Peyer's patch (tissue), 4 donors: ENCODE data around the gene MS4A18. TPM values are rescaled to one million over a fixed set of nuclear protein-coding genes. Genes with fewer than 3 reads are reported as not detected.
A peak's percentile ranks its signal among the peaks of the same experiment; 100 is the strongest.

ENCODE experiments used
- DNase-seq, 3 donors: peaks; one replicate each; pipeline ENCODE4 v3.0.0-alpha.2; 2017 to 2019
- H3K27ac ChIP-seq, 4 donors: fragments of 200-600 bp; sonication (generic); one replicate each; pipeline ENCODE4 v1.5.1; 2016 to 2019
- H3K27me3 ChIP-seq, 2 donors: fragments of 200-600 bp; sonication (generic); one replicate each; pipeline ENCODE4 v1.5.1; 2019
- H3K36me3 ChIP-seq, 3 donors: fragments of 200-600 bp; sonication (generic); one replicate each; pipeline ENCODE4 v1.5.1; 2016 to 2019
- H3K4me1 ChIP-seq, 4 donors: fragments of 200-600 bp; sonication (generic); one replicate each; pipeline ENCODE4 v1.5.1; 2016 to 2019
- H3K4me3 ChIP-seq, 4 donors: fragments of 200-600 bp; sonication (generic); 1 replicate in 3 of 4; 2 replicates in 1 of 4; pipeline ENCODE4 v1.5.1; 2016 to 2019; ENCODE audit warnings: mild to moderate bottlenecking in 1 of 4
- H3K9me3 ChIP-seq, 4 donors: fragments of 200-600 bp; sonication (generic); one replicate each; pipeline ENCODE4 v1.5.1; 2016 to 2019; ENCODE audit warnings: mild to moderate bottlenecking in 1 of 4
- CTCF ChIP-seq, 6 experiments: fragments of 450-650 bp in 4 of 6; fragments of 200-600 bp in 2 of 6; sonication (generic) in 1 of 6; IDR thresholded peaks; one replicate each; pipeline ENCODE4 v1.5.1; 2017 to 2019; ENCODE audit warnings: antibody characterized with exemption in 6 of 6, mild to moderate bottlenecking in 3 of 6, moderate library complexity in 1 of 6
- POLR2A ChIP-seq, 2 donors: fragments of 450-650 bp; IDR thresholded peaks; one replicate each; pipeline ENCODE4 v1.5.1; 2017; ENCODE audit warnings: antibody characterized with exemption in 2 of 2, mild to moderate bottlenecking in 2 of 2, moderate library complexity in 2 of 2
- total RNA-seq, 4 donors: library from RNA; depleted of rRNA; stranded (reverse); fragments of >200 nt; gene quantifications; one replicate each; pipeline ENCODE4 v1.1.0, GENCODE V29; 2016

Gene MS4A18
- total RNA-seq, 4 donors from 2014 or later, result 2.4 TPM; not detected in 3

GRCh38 chr11:60764879-60765278 lies 40.4 kb downstream of the MS4A18 start:
- Histone ChIP-seq H3K9me3 (no peaks in the 10 kb centered on the region), H3K27ac (no peak overlapping the region), H3K4me3 (no peak overlapping the region), H3K27me3 (no peaks in the 10 kb centered on the region), H3K36me3 (no peaks in the 10 kb centered on the region), H3K4me1 (no peaks in the 10 kb centered on the region)
- DNase-seq, result peak in 1 of 3 donors; percentile 2
- TF ChIP-seq POLR2A (IDR thresholded peaks at IDR 0.05) (no peak), CTCF (IDR thresholded peaks at IDR 0.05) (no peak)

- Histone ChIP-seq H3K27ac (no peak overlapping the region), H3K27me3 (no peaks in the 10 kb centered on the region), H3K4me1 (no peaks in the 10 kb centered on the region), H3K9me3 (no peaks in the 10 kb centered on the region), H3K36me3 (no peaks in the 10 kb centered on the region), H3K4me3 (no peak overlapping the region)
- no peak for TF ChIP-seq CTCF (IDR thresholded peaks at IDR 0.05)
- TF ChIP-seq POLR2A (IDR thresholded peaks at IDR 0.05), result no peak
- DNase-seq, result no peak
Observed at GRCh38 chr11:60765355-60765754, 40.8 kb downstream of the MS4A18 start.

GRCh38 chr11:60766547-60766946 lies 42.0 kb downstream of the MS4A18 start:
- no peak overlapping the region for H3K4me3 ChIP-seq
- no peaks in the 10 kb centered on the region for H3K4me1 ChIP-seq
- no peaks in the 10 kb centered on the region for H3K36me3 ChIP-seq
- H3K9me3 ChIP-seq, result no peaks in the 10 kb centered on the region
- H3K27ac ChIP-seq, result no peak overlapping the region
- TF ChIP-seq POLR2A (IDR thresholded peaks at IDR 0.05) (no peak), CTCF (IDR thresholded peaks at IDR 0.05) (no peak)
- peak in 1 of 3 donors; percentile 12 for DNase-seq
- no peaks in the 10 kb centered on the region for H3K27me3 ChIP-seq

GRCh38 chr11:60767388-60767811 lies 42.9 kb downstream of the MS4A18 start:
- TF ChIP-seq POLR2A (IDR thresholded peaks at IDR 0.05), result no peak
- TF ChIP-seq CTCF (IDR thresholded peaks at IDR 0.05), result peak in 4 of 6 experiments; percentile 15 to 37 (median 29)
- DNase-seq, result peak in 1 of 3 donors; percentile 52
- no peaks in the 10 kb centered on the region for H3K4me1 ChIP-seq
- H3K4me3 ChIP-seq, result no peak overlapping the region
- H3K9me3 ChIP-seq, result no peaks in the 10 kb centered on the region
- no peaks in the 10 kb centered on the region for H3K27me3 ChIP-seq
- no peaks in the 10 kb centered on the region for H3K36me3 ChIP-seq
- no peak overlapping the region for H3K27ac ChIP-seq

- DNase-seq, result peak in 1 of 3 donors; percentile 38
- H3K9me3 ChIP-seq, result no peaks in the 10 kb centered on the region
Observed at GRCh38 chr11:60768202-60768601, 43.7 kb downstream of the MS4A18 start.

More at GRCh38 chr11:60768202-60768601, 43.7 kb downstream of the MS4A18 start:
- Histone ChIP-seq H3K36me3 (no peaks in the 10 kb centered on the region), H3K4me1 (no peaks in the 10 kb centered on the region), H3K4me3 (no peak overlapping the region), H3K27ac (no peak overlapping the region), H3K27me3 (no peaks in the 10 kb centered on the region)
- TF ChIP-seq POLR2A (IDR thresholded peaks at IDR 0.05) (no peak), CTCF (IDR thresholded peaks at IDR 0.05) (no peak)
